Psoas muscle (tissue), 8 donors: Measurements from ENCODE around the gene AMELY. TPM values are rescaled to one million over a fixed set of nuclear protein-coding genes. Genes with fewer than 3 reads are reported as not detected.
"Not testable (repeated sequence)": the region's sequence is repeated elsewhere in the genome, so short reads cannot be mapped to it uniquely, and the experiment has no call there.

Experiments
- ATAC-seq, 4 donors: fragments of 200-7000 bp; cut with Tn5 transposase; one replicate each; pipeline ENCODE4 v1.9.1; 2020; ENCODE audit warnings: moderate library complexity in 3 of 4, mild to moderate bottlenecking in 2 of 4
- DNase-seq, 2 donors: peaks; one replicate each; pipeline ENCODE4 v3.0.0-alpha.2; 2020
- H3K27ac ChIP-seq: fragments of 200-600 bp; one replicate; pipeline ENCODE4 v1.8.0; 2022
- H3K27me3 ChIP-seq, 3 donors: fragments of 200-600 bp in 1 of 3; one replicate each; pipeline versions ENCODE4 v1.6.1 to v1.8.0; 2013 to 2022; ENCODE audit warnings: low read length in 2 of 3, mild to moderate bottlenecking in 2 of 3, moderate library complexity in 1 of 3; ENCODE audit not compliant: insufficient read depth in 3 of 3
- H3K36me3 ChIP-seq, 2 donors: fragments of 200-600 bp in 1 of 2; one replicate each; pipeline versions ENCODE4 v1.6.1 to v1.8.0; 2013 to 2022; ENCODE audit warnings: low read depth in 1 of 2, mild to moderate bottlenecking in 1 of 2, moderate library complexity in 1 of 2; ENCODE audit not compliant: insufficient read depth in 1 of 2
- H3K4me1 ChIP-seq: fragments of 200-600 bp; one replicate; pipeline ENCODE4 v1.8.0; 2022
- H3K4me3 ChIP-seq: fragments of 200-600 bp; one replicate; pipeline ENCODE4 v1.8.0; 2022; ENCODE audit warnings: mild to moderate bottlenecking
- H3K9me3 ChIP-seq: fragments of 200-600 bp; one replicate; pipeline ENCODE4 v1.8.0; 2022
- WGBS, 3 donors: extraction: QIAGEN DNeasy Blood & Tissue Kit; methylation state at CpG; one replicate each; pipeline versions ENCODE4 v1.1.6 to v1.1.7; 2013; 5-methylcytosine and 5-hydroxymethylcytosine counted together
- intact Hi-C, 2 donors: fragments of 100-400 bp; cut with DNase I; formaldehyde crosslinking; loops; one replicate each; pipeline versions ENCODE4 v1.11.0 to v1.14.2; 2022
- polyA plus RNA-seq, 3 donors: library from polyadenylated mRNA; stranded (reverse); fragments of 200-250 nt; gene quantifications; one replicate each; pipeline ENCODE4 v1.2.3, GENCODE V29; 2013
- total RNA-seq, 4 donors: library from RNA; stranded (reverse); fragmentation: NEBNext Ultra II Directional in 2 of 4; extraction: Animal tissue kit (Norgen Biotek cat#: 25700) in 2 of 4; gene quantifications; one replicate each; pipeline versions ENCODE4 v1.2.1 to v1.2.4, GENCODE V29; 2021 to 2023
- TF ChIP-seq, protein P1 (sequence below): fragments of 200-600 bp; IDR thresholded peaks from one replicate; pipeline ENCODE4 v1.8.0; 2022; ENCODE audit warnings: antibody characterized with exemption
- donor health status: healthy with polysubstance abuse.
- donor health status: DM: no; HTN: no; CAD: no; lungs with moderate emphysema.
- donor health status: Bipolar disorder and iron deficiency.
- donor health status: healthy.
- donor health status: DM: yes; HTN: yes; CAD: no.
- donor health status: DM: no; HTN: no; CAD: no.
- donor health status: DM: no; HTN: no; CAD: no.
- donor health status: DM: yes; HTN: yes; CAD: no.

AMELY gene
- total and polyA plus RNA-seq, 7 donors = not detected

DNA sequence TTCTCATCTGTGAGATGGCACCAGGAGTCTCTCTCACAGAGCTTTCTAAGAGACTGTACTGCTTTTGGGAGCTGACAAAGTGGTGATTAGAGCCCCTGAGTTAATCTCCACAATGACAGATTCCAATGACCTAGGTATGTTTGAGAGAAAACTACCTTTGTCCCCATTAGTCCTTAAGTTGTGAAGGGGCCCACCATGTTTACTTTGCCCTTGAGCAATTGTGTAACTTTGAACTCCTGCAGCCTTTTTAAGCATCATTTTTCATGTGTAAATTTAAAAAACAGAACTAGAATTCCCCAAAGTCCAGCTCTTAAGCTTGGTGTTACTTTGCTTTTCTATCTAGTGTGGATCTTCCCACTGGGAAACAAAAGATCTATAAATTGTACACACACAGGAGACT lies 1.8 kb upstream of the AMELY start:
- H3K27ac ChIP-seq = no peak overlapping the region
- no peak overlapping the region for H3K4me3 ChIP-seq
- no peaks in the 10 kb centered on the region for H3K9me3 ChIP-seq
- TF ChIP-seq, protein P1, sequence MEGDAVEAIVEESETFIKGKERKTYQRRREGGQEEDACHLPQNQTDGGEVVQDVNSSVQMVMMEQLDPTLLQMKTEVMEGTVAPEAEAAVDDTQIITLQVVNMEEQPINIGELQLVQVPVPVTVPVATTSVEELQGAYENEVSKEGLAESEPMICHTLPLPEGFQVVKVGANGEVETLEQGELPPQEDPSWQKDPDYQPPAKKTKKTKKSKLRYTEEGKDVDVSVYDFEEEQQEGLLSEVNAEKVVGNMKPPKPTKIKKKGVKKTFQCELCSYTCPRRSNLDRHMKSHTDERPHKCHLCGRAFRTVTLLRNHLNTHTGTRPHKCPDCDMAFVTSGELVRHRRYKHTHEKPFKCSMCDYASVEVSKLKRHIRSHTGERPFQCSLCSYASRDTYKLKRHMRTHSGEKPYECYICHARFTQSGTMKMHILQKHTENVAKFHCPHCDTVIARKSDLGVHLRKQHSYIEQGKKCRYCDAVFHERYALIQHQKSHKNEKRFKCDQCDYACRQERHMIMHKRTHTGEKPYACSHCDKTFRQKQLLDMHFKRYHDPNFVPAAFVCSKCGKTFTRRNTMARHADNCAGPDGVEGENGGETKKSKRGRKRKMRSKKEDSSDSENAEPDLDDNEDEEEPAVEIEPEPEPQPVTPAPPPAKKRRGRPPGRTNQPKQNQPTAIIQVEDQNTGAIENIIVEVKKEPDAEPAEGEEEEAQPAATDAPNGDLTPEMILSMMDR = no peak
- no peaks in the 10 kb centered on the region for H3K27me3 ChIP-seq
- DNase-seq = no peak
- H3K36me3 ChIP-seq = no peaks in the 10 kb centered on the region
- H3K4me1 ChIP-seq = no peaks in the 10 kb centered on the region
- no peak for ATAC-seq
- intact Hi-C loops = no loop called here

DNA sequence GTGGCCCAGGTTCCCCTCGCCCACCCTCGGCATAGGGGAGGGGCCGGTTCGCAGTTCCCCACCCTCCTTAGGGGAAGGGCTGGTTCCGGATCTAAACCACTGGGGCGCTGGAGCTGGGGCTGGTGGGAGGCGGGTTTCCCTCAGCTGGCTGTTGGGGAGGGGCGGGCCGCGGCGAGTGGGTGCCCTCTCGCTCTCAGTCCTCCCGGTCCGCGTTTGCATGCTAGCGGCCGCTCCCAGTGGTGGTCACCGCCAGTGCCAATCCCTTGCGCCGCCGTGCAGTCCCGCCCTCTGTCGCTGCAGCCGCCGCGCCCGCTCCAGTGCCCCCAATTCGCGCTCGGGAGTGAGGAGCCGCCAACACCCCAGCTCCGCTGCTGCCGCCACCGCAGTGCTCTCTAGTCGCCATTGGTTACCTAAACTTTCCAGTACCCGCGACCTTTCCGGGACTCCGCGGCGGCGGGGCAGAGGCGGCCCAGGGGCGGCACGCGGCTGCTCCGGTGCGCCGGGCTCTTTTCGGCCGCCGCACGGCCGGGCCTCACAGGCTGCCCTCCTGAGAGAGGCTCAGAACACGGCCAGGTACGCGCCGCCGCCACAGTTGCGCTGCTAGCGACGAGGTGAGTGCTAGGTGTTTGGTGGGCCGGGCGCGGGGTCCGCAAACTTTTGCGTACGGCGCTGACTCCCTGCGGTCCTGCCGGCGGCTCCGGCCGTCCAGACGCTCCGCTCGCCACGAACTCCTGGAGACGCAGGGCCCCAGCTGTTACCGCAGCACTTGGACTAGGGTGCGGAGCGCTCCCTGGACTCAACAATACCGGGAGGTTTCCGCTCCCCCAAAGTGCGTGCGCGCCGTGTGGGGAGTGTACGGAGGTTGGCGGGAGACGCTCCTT lies 940 bp downstream of the AMELY start, which contains the start of gene TBL1Y:
TBL1Y (plus strand) TSS at position 326 of the 881 bp plus-strand sequence. CDS start 114,388 bp downstream, outside the sequence.
- H3K27me3 ChIP-seq = no peaks in the 10 kb centered on the region
- no peaks in the 10 kb centered on the region for H3K9me3 ChIP-seq
- TF ChIP-seq, protein P1 = no peak
- no peaks in the 10 kb centered on the region for H3K4me1 ChIP-seq
- H3K27ac ChIP-seq = no peak within 1 kb of the TSS
- H3K36me3 ChIP-seq = no peaks in the 10 kb centered on the region
- no peak for ATAC-seq
- intact Hi-C loops = no loop called here
- no peak for DNase-seq
- 1% methylated on average over 30 to 91 of the region's 91 CpGs; no CpG with 5 or more reads in 1 of the 3 donors for whole genome bisulfite sequencing, 3 donors
- no peak within 1 kb of the TSS for H3K4me3 ChIP-seq

DNA sequence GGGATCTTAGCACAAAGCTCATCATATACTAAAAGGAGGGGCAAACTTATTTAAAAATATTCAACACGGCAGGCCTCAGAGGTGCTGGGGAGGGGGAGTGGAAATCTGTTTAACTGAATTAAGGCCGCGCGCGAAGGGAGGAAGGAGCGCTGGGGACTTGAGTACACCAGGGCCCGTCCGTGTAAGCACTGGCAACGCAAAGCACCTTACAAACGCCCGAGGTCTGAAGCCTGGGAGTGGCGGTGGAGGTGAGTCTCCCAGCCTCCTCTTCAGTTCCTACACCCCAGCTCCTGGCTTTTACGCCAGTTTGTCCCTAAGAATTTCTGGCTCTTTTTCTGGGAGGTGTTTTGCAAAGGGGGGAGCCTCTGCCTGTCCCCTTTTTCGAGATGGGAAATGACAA lies 1.7 kb downstream of the AMELY start:
- TF ChIP-seq, protein P1 = no peak
- Histone ChIP-seq H3K4me1 (no peaks in the 10 kb centered on the region), H3K27me3 (no peaks in the 10 kb centered on the region), H3K27ac (no peak overlapping the region), H3K36me3 (no peaks in the 10 kb centered on the region), H3K9me3 (no peaks in the 10 kb centered on the region), H3K4me3 (no peak overlapping the region)
- DNase-seq (no peak), ATAC-seq (no peak)
- WGBS, 3 donors = 3% methylated on average over 7 to 14 of the region's 14 CpGs; no CpG with 5 or more reads in 1 of the 3 donors
- intact Hi-C loops = no loop called here

DNA sequence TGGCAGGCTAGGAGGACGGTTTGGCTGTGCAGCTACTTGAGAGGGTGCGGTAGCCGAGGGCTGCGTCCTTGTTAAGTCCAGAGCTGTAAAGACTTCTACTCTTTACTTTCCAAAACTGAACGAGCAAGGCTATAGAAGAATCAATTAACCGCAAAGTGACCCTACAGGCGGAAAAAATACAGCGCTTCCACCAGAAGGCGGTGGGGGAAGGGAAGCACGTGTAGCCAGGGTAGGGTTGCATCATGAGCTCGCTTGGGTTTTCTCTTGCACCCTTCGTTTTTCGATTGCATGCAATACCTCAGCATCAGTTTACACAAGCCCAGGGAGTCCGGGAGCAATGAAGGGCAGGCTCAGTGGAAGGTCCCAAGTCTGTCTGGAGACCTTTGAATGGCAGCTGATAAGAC lies 2.4 kb downstream of the AMELY start:
- Histone ChIP-seq H3K27me3 (no peaks in the 10 kb centered on the region), H3K9me3 (no peaks in the 10 kb centered on the region), H3K36me3 (no peaks in the 10 kb centered on the region), H3K4me1 (no peaks in the 10 kb centered on the region), H3K27ac (no peak overlapping the region), H3K4me3 (no peak overlapping the region)
- WGBS, 3 donors = 2 to 4% methylated on average over 14 of the region's 14 CpGs; no CpG with 5 or more reads in 1 of the 3 donors
- intact Hi-C loops = no loop called here
- TF ChIP-seq, protein P1 = no peak
- DNase-seq = no peak
- ATAC-seq = no peak

- 69 to 76% methylated on average over 6 of the region's 6 CpGs; no CpG with 5 or more reads in 1 of the 3 donors for WGBS, 3 donors
- H3K4me1 ChIP-seq, DNase-seq, H3K36me3 ChIP-seq, intact Hi-C loops, ATAC-seq, H3K9me3 ChIP-seq, H3K4me3 ChIP-seq, H3K27me3 ChIP-seq, H3K27ac ChIP-seq: not testable (repeated sequence)
These were observed 3.5 kb downstream of the AMELY start for GRCh38 chrY:6908021-6908420.
